ENCODE data around the gene USP19.

USP19 gene

GRCh38 chr3:49120438-49121131, at the start of gene USP19:
TSS of gene USP19 (minus strand) at chr3:49120823. CDS start at chr3:49119145, 1,678 bp downstream.
- DNase-seq = peak; percentile 77

- DNase-seq = no peak
These were observed 46.3 kb upstream of the USP19 start for GRCh38 chr3:49166752-49167556.

GRCh38 chr3:49165771-49166751, 45.4 kb upstream of the USP19 start, which contains the start of gene CCDC71:
TSS of gene CCDC71 (minus strand) at chr3:49166331. CDS start at chr3:49164208, 2,123 bp downstream.
- no peak for DNase-seq

GRCh38 chr3:49164983-49165720, 44.5 kb upstream of the USP19 start:
- DNase-seq = no peak

- DNase-seq = no peak
These were observed 43.0 kb upstream of the USP19 start for GRCh38 chr3:49163609-49164008.

- no peak for DNase-seq
These were observed 42.3 kb upstream of the USP19 start for GRCh38 chr3:49162751-49163419.

GRCh38 chr3:49161808-49162530, 41.3 kb upstream of the USP19 start:
- no peak for DNase-seq

GRCh38 chr3:49161197-49161596, 40.6 kb upstream of the USP19 start:
- DNase-seq = no peak

- no peak for DNase-seq
These were observed 38.2 kb upstream of the USP19 start for GRCh38 chr3:49158792-49159191.

GRCh38 chr3:49158103-49158709, 37.6 kb upstream of the USP19 start:
- no peak for DNase-seq

- no peak for DNase-seq
These were observed 36.7 kb upstream of the USP19 start for GRCh38 chr3:49157289-49157688.

GRCh38 chr3:49153349-49153912, 32.8 kb upstream of the USP19 start:
- DNase-seq = no peak

GRCh38 chr3:49151610-49152009, 31.0 kb upstream of the USP19 start:
- no peak for DNase-seq

GRCh38 chr3:49148159-49148558, 27.5 kb upstream of the USP19 start:
- no peak for DNase-seq

- DNase-seq = no peak
These were observed 19.5 kb upstream of the USP19 start for GRCh38 chr3:49140080-49140479.

GRCh38 chr3:49135499-49135898, 14.9 kb upstream of the USP19 start:
- no peak for DNase-seq

- no peak for DNase-seq
These were observed 14.0 kb upstream of the USP19 start for GRCh38 chr3:49134471-49135265.

GRCh38 chr3:49133226-49133951, 12.8 kb upstream of the USP19 start:
- DNase-seq = no peak
